RKO (cell line): ENCODE data around the gene TRIP13.
"Not testable (repeated sequence)": the region's sequence is repeated elsewhere in the genome, so short reads cannot be mapped to it uniquely, and the experiment has no call there.

ENCODE experiments used
- DNase-seq: peaks from one replicate; pipeline ENCODE4 v3.0.0-alpha.2; 2016; ENCODE audit warnings: low spot score

Gene TRIP13

GRCh38 chr5:892394-893136, at the start of gene TRIP13, which contains the start of gene BRD9:
Gene TRIP13, plus strand, starts transcription at chr5:892884. Its CDS starts 115 bp downstream, at chr5:892999.
Gene BRD9, minus strand, starts transcription at chr5:892801. Its CDS starts 144 bp downstream, at chr5:892657.
- DNase-seq = peak; percentile 83

GRCh38 chr5:843371-843770, 49.3 kb upstream of the TRIP13 start:
- not testable (repeated sequence) for DNase-seq

GRCh38 chr5:843926-844325, 48.8 kb upstream of the TRIP13 start:
- not testable (repeated sequence) for DNase-seq

- DNase-seq = not testable (repeated sequence)
These were observed 48.3 kb upstream of the TRIP13 start for GRCh38 chr5:844426-844825.

GRCh38 chr5:845031-845675, 47.5 kb upstream of the TRIP13 start:
- not testable (repeated sequence) for DNase-seq

- not testable (repeated sequence) for DNase-seq
These were observed 46.7 kb upstream of the TRIP13 start for GRCh38 chr5:845676-846601.

GRCh38 chr5:846602-847091, 46.0 kb upstream of the TRIP13 start:
- not testable (repeated sequence) for DNase-seq

GRCh38 chr5:847212-847611, 45.5 kb upstream of the TRIP13 start:
- DNase-seq = not testable (repeated sequence)

- not testable (repeated sequence) for DNase-seq
These were observed 44.9 kb upstream of the TRIP13 start for GRCh38 chr5:847736-848135.

- DNase-seq = no peak
These were observed 44.0 kb upstream of the TRIP13 start for GRCh38 chr5:848671-849111.

GRCh38 chr5:849651-850301, 42.9 kb upstream of the TRIP13 start:
- DNase-seq = no peak

- no peak for DNase-seq
These were observed 42.1 kb upstream of the TRIP13 start, which contains the start of gene ZDHHC11 for GRCh38 chr5:850511-851006. Gene ZDHHC11, minus strand, starts transcription at chr5:850986. Its CDS starts 384 bp downstream, at chr5:850602.

GRCh38 chr5:851076-851475, 41.6 kb upstream of the TRIP13 start:
- no peak for DNase-seq

- no peak for DNase-seq
These were observed 41.1 kb upstream of the TRIP13 start for GRCh38 chr5:851553-851952.

- no peak for DNase-seq
These were observed 40.7 kb upstream of the TRIP13 start for GRCh38 chr5:852018-852417.

GRCh38 chr5:852431-853401, 40.0 kb upstream of the TRIP13 start:
- no peak for DNase-seq

GRCh38 chr5:853416-854090, 39.1 kb upstream of the TRIP13 start:
- not testable (repeated sequence) for DNase-seq

GRCh38 chr5:854217-854616, 38.5 kb upstream of the TRIP13 start:
- no peak for DNase-seq

GRCh38 chr5:854966-855743, 37.5 kb upstream of the TRIP13 start:
- no peak for DNase-seq
